ENCODE results near the gene HSF2.

GRCh38 chr6:122449069-122449468, 49.6 kb downstream of the HSF2 start:
- TF ChIP-seq, protein P1, sequence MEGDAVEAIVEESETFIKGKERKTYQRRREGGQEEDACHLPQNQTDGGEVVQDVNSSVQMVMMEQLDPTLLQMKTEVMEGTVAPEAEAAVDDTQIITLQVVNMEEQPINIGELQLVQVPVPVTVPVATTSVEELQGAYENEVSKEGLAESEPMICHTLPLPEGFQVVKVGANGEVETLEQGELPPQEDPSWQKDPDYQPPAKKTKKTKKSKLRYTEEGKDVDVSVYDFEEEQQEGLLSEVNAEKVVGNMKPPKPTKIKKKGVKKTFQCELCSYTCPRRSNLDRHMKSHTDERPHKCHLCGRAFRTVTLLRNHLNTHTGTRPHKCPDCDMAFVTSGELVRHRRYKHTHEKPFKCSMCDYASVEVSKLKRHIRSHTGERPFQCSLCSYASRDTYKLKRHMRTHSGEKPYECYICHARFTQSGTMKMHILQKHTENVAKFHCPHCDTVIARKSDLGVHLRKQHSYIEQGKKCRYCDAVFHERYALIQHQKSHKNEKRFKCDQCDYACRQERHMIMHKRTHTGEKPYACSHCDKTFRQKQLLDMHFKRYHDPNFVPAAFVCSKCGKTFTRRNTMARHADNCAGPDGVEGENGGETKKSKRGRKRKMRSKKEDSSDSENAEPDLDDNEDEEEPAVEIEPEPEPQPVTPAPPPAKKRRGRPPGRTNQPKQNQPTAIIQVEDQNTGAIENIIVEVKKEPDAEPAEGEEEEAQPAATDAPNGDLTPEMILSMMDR (IDR thresholded peaks at IDR 0.05 in 4 of 5, conservative IDR thresholded peaks at IDR 0.05 in 1 of 5) = no peak
- TF ChIP-seq POLR2A (IDR thresholded peaks at IDR 0.05) = no peak
